GM23248 (cell line): ENCODE measurements around the gene DOK5. TPM values are rescaled to one million over a fixed set of nuclear protein-coding genes. Genes with fewer than 3 reads are reported as not detected.

Experiments used
- DNase-seq: peaks from one replicate; pipeline ENCODE4 v3.0.0-alpha.2; 2015
- H2AFZ ChIP-seq: fragments of 200-600 bp; sonication (generic); 2 replicates; pipeline ENCODE4 v1.6.1; 2016; ENCODE audit warnings: antibody characterized with exemption
- H3F3A ChIP-seq: fragments of 200-600 bp; sonication (generic); 2 replicates; pipeline ENCODE4 v1.6.1; 2016; ENCODE audit warnings: mild to moderate bottlenecking, antibody characterized with exemption, mixed run types; ENCODE audit not compliant: insufficient read depth
- H3K27ac ChIP-seq: fragments of 200-600 bp; sonication (generic); 2 replicates; pipeline ENCODE4 v1.5.1; 2016; ENCODE audit warnings: mild to moderate bottlenecking
- H3K27me3 ChIP-seq: fragments of 200-600 bp; sonication (generic); replicated peaks from 2 replicates; pipeline ENCODE4 v1.6.1; 2016; ENCODE audit warnings: mild to moderate bottlenecking; ENCODE audit not compliant: insufficient read depth
- H3K36me3 ChIP-seq: fragments of 200-600 bp; sonication (generic); 2 replicates; pipeline ENCODE4 v1.6.1; 2016; ENCODE audit warnings: low read depth, mild to moderate bottlenecking
- H3K4me1 ChIP-seq: fragments of 200-600 bp; sonication (generic); 2 replicates; pipeline ENCODE4 v1.6.1; 2016; ENCODE audit warnings: mild to moderate bottlenecking; ENCODE audit not compliant: insufficient read depth
- H3K4me2 ChIP-seq: fragments of 200-600 bp; sonication (generic); one replicate; pipeline ENCODE4 v1.6.1; 2016; ENCODE audit warnings: mild to moderate bottlenecking; ENCODE audit not compliant: unreplicated experiment
- H3K4me3 ChIP-seq: fragments of 200-600 bp; sonication (generic); 2 replicates; pipeline ENCODE4 v1.5.1; 2016; ENCODE audit warnings: mild to moderate bottlenecking
- H3K79me2 ChIP-seq: fragments of 200-600 bp; sonication (generic); 2 replicates; pipeline ENCODE4 v1.6.1; 2016; ENCODE audit warnings: mild to moderate bottlenecking; ENCODE audit not compliant: insufficient read depth
- H3K9ac ChIP-seq: fragments of 200-600 bp; sonication (generic); 2 replicates; pipeline ENCODE4 v1.6.1; 2016; ENCODE audit warnings: mild to moderate bottlenecking
- H3K9me2 ChIP-seq: fragments of 200-600 bp; sonication (generic); 2 replicates; pipeline ENCODE4 v1.6.1; 2016; ENCODE audit warnings: mixed run types, mild to moderate bottlenecking, moderate library complexity; ENCODE audit not compliant: insufficient read depth
- H3K9me3 ChIP-seq: fragments of 200-600 bp; sonication (generic); one replicate; pipeline ENCODE4 v1.6.1; 2017; ENCODE audit warnings: low read depth
- H4K20me1 ChIP-seq: fragments of 200-600 bp; sonication (generic); 2 replicates; pipeline ENCODE4 v1.6.0; 2016; ENCODE audit not compliant: insufficient read depth
- EZH2 ChIP-seq: fragments of 200-600 bp; sonication (generic); IDR thresholded peaks from 2 replicates; pipeline ENCODE4 v1.6.1; 2018; ENCODE audit warnings: antibody characterized with exemption, mild to moderate bottlenecking; ENCODE audit not compliant: insufficient read depth, poor library complexity, severe bottlenecking
- EZH2phosphoT487 ChIP-seq: fragments of 200-600 bp; sonication (generic); IDR thresholded peaks from 2 replicates; pipeline ENCODE4 v1.6.1; 2018; ENCODE audit warnings: antibody characterized with exemption, moderate library complexity, mild to moderate bottlenecking, low read depth; ENCODE audit not compliant: insufficient read depth
- WGBS, 2 experiments: methylation state at CpG; one replicate each; pipeline ENCODE4 v1.1.6; 2015 to 2017; ENCODE audit warnings: low lambda C conversion rate in 2 of 2, low coverage in 1 of 2; ENCODE audit errors: missing lambda C conversion rate in 2 of 2; 5-methylcytosine and 5-hydroxymethylcytosine counted together
- in situ Hi-C: fragments of 300-500 bp; cut with MboI; formaldehyde crosslinking; loops from 2 replicates; pipeline ENCODE4 v1.15.0; 2020
- polyA plus RNA-seq: library from polyadenylated mRNA; unstranded; fragments of >200 nt; fragmentation: Nextera tagmentation; extraction: Ambion mirVana; gene quantifications from 2 replicates; pipeline ENCODE4 v1.2.1, GENCODE V29; 2016
- total RNA-seq: library from RNA; depleted of rRNA; stranded (reverse); fragments of >200 nt; shearing (Covaris generic); gene quantifications from 2 replicates; pipeline ENCODE4 v1.2.3, GENCODE V29; 2014

DOK5 gene
- total and polyA plus RNA-seq, 2 experiments from 2014 or later, result 10.8 to 16.1 TPM

DNA sequence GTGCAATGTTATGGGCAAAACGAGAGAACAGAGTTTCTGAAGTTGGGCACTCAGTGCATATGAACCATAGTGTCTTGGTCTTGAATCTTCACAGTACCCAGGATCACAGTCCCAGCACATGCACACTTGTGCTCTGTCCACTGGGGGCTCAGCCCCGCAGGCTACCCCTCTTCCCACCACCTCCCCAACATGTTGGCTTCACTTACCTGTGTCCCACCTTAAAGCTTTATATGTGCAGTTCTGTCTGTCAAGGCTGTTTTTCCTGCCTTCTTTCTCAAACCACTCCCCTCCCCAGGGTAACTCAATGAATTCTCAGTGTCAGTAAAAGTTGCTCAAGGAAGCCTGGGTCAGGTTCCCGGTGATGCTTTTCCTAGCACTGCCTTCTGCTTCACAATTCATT is 129.9 kb downstream of the DOK5 start:
- Histone ChIP-seq H3K4me2 (no peak overlapping the region), H3K4me3 (no peak overlapping the region), H3K9ac (no peak overlapping the region), H4K20me1 (no peaks in the 10 kb centered on the region), H3K4me1 (no peaks in the 10 kb centered on the region), H3K27ac (no peak overlapping the region), H3K9me3 (no peaks in the 10 kb centered on the region), H3K36me3 (no peaks in the 10 kb centered on the region), H3K27me3 (no peaks in the 10 kb centered on the region), H2AFZ (no peak overlapping the region), H3F3A (no peaks in the 10 kb centered on the region), H3K79me2 (no peaks in the 10 kb centered on the region), H3K9me2 (no peaks in the 10 kb centered on the region)
- 67 to 83% methylated on average over 3 of the region's 3 CpGs for WGBS, 2 experiments
- no peak for DNase-seq
- TF ChIP-seq EZH2phosphoT487 (no peak), EZH2 (no peak)
- in situ Hi-C loops, result no loop called here

- TF ChIP-seq EZH2 (no peak), EZH2phosphoT487 (no peak)
- Histone ChIP-seq H3K9me2 (no peaks in the 10 kb centered on the region), H2AFZ (no peak overlapping the region), H3K4me3 (no peak overlapping the region), H3K79me2 (no peaks in the 10 kb centered on the region), H3F3A (no peaks in the 10 kb centered on the region), H3K36me3 (no peaks in the 10 kb centered on the region), H3K4me1 (no peaks in the 10 kb centered on the region), H3K27ac (no peak overlapping the region), H4K20me1 (no peaks in the 10 kb centered on the region), H3K4me2 (no peak overlapping the region), H3K27me3 (no peaks in the 10 kb centered on the region), H3K9me3 (no peaks in the 10 kb centered on the region), H3K9ac (no peak overlapping the region)
- 51 to 56% methylated on average over 3 of the region's 3 CpGs for WGBS, 2 experiments
- in situ Hi-C loops, result no loop called here
- DNase-seq, result no peak
These were observed 131.0 kb downstream of the DOK5 start for GRCh38 chr20:54606380-54606779.

- H3K9me2 ChIP-seq, result no peaks in the 10 kb centered on the region
- DNase-seq, result no peak
- 93 to 97% methylated on average over 4 of the region's 4 CpGs for WGBS, 2 experiments
These were observed 132.8 kb downstream of the DOK5 start for GRCh38 chr20:54608039-54608745.

GRCh38 chr20:54608943-54609342 is 133.6 kb downstream of the DOK5 start:
- Histone ChIP-seq H3K9me3 (no peaks in the 10 kb centered on the region), H3K4me2 (no peak overlapping the region), H3K9ac (no peak overlapping the region), H3K79me2 (no peaks in the 10 kb centered on the region), H3K27me3 (no peaks in the 10 kb centered on the region), H3K36me3 (no peaks in the 10 kb centered on the region), H2AFZ (no peak overlapping the region), H3K4me1 (no peaks in the 10 kb centered on the region), H3K4me3 (no peak overlapping the region), H3K27ac (no peak overlapping the region), H4K20me1 (no peaks in the 10 kb centered on the region), H3K9me2 (no peaks in the 10 kb centered on the region), H3F3A (no peaks in the 10 kb centered on the region)
- in situ Hi-C loops, result no loop called here
- no peak for TF ChIP-seq EZH2phosphoT487
- no peak for TF ChIP-seq EZH2
- 97 to 99% methylated on average over 5 of the region's 5 CpGs for WGBS, 2 experiments
- no peak for DNase-seq

More at GRCh38 chr20:54608039-54608745, 132.8 kb downstream of the DOK5 start:
- in situ Hi-C loops, result no loop called here
- no peaks in the 10 kb centered on the region for H4K20me1 ChIP-seq
- H3K9ac ChIP-seq, result no peak overlapping the region
- H3K4me2 ChIP-seq, result no peak overlapping the region
- no peak overlapping the region for H3K4me3 ChIP-seq
- H2AFZ ChIP-seq, result no peak overlapping the region
- no peak for TF ChIP-seq EZH2
- no peak for TF ChIP-seq EZH2phosphoT487
- H3K79me2 ChIP-seq, result no peaks in the 10 kb centered on the region
- no peaks in the 10 kb centered on the region for H3K27me3 ChIP-seq
- H3K9me3 ChIP-seq, result no peaks in the 10 kb centered on the region
- no peaks in the 10 kb centered on the region for H3K4me1 ChIP-seq
- H3K27ac ChIP-seq, result no peak overlapping the region
- H3K36me3 ChIP-seq, result no peaks in the 10 kb centered on the region
- H3F3A ChIP-seq, result no peaks in the 10 kb centered on the region
